Right cardiac atrium (tissue), 5 donors: ENCODE results near the gene FADS2. TPM values are rescaled to one million over a fixed set of nuclear protein-coding genes. Genes with fewer than 3 reads are reported as not detected.
A peak's percentile ranks its signal among the peaks of the same experiment; 100 is the strongest.

Experiments
- ATAC-seq, 2 donors: fragments of 200-7000 bp; cut with Tn5 transposase; one replicate each; pipeline versions ENCODE4 v1.8.0 to v1.9.1; 2020; ENCODE audit warnings: moderate library complexity in 2 of 2, mild to moderate bottlenecking in 1 of 2
- DNase-seq, 3 donors: peaks; one replicate each; pipeline ENCODE4 v3.0.0-alpha.2; 2020
- H3K27ac ChIP-seq: one replicate; pipeline ENCODE4 v1.5.1; 2013; ENCODE audit warnings: mild to moderate bottlenecking, low read length, control low read depth, moderate library complexity
- H3K27me3 ChIP-seq: one replicate; pipeline ENCODE4 v1.6.1; 2013; ENCODE audit not compliant: control insufficient read depth, insufficient read depth
- H3K4me1 ChIP-seq: one replicate; pipeline ENCODE4 v1.6.1; 2013; ENCODE audit warnings: low read length; ENCODE audit not compliant: control insufficient read depth, insufficient read depth
- H3K4me3 ChIP-seq: one replicate; pipeline ENCODE4 v1.5.1; 2013; ENCODE audit warnings: low read length, control low read depth
- H3K9me3 ChIP-seq: one replicate; pipeline ENCODE4 v1.6.1; 2013; ENCODE audit warnings: low read length; ENCODE audit not compliant: control insufficient read depth
- WGBS: extraction: QIAGEN DNeasy Blood & Tissue Kit; methylation state at CpG from one replicate; pipeline ENCODE4 v1.1.7; 2013; 5-methylcytosine and 5-hydroxymethylcytosine counted together
- intact Hi-C, 4 donors: fragments of 100-400 bp; cut with DNase I; formaldehyde crosslinking; loops; one replicate each; pipeline versions ENCODE4 v1.11.0 to v1.14.0; 2022 to 2023
- polyA plus RNA-seq: library from polyadenylated mRNA; stranded (reverse); fragments of 200-250 nt; gene quantifications from one replicate; pipeline ENCODE4 v1.2.3, GENCODE V29; 2013
- total RNA-seq, 4 donors: library from RNA; stranded (reverse); fragmentation: NEBNext Ultra II Directional; extraction: Animal tissue kit (Norgen Biotek cat#: 25700); gene quantifications; one replicate each; pipeline ENCODE4 v1.2.1, GENCODE V29; 2021
- donor health status: healthy with polysubstance abuse.
- donor health status: DM: no; HTN: yes; CAD: no.
- donor health status: DM: no; HTN: no; CAD: no.
- donor health status: DM: no; HTN: yes; CAD: no; lungs with severe emphysema.
- donor health status: DM: yes; HTN: yes; CAD: no.

Gene FADS2
- total and polyA plus RNA-seq, 5 donors: 16.4 to 38.1 (median 30.6) TPM

DNA sequence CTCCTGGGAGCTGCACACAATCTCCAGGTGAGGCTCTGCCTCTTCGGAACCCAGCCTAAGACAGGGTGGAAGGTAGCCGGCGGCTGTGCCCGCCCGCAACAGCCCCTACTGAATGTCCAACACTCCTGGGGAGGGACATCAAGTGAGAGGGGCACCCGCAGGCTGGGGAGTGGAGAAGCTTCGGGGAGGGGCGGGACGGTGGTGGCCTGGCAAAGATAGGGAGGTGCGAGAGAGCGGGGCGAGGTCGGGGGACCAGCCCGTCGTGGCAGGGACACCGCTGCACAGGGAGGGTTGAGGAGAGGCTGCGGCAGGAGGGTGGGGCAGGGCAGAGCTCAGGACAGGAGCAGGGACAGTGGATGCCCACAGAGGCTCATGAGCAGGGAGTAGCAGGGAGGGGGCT, 72.2 kb downstream of the FADS2 start:
- DNase-seq (no peak), ATAC-seq (no peak)
- Histone ChIP-seq H3K27ac (no peak overlapping the region), H3K4me1 (no peaks in the 10 kb centered on the region), H3K9me3 (no peaks in the 10 kb centered on the region), H3K27me3 (no peaks in the 10 kb centered on the region), H3K4me3 (no peak overlapping the region)
- intact Hi-C loops: loop anchor here in 1 of 4 donors (5.0 kb wide), 1 partner anchor 182 kb away; no protein-coding TSS in a partner anchor
- WGBS: 85% methylated on average over 17 of the region's 17 CpGs

GRCh38 chr11:61901397-61901796, 73.3 kb downstream of the FADS2 start:
- Histone ChIP-seq H3K9me3 (no peaks in the 10 kb centered on the region), H3K27ac (no peak overlapping the region), H3K4me3 (no peak overlapping the region), H3K27me3 (no peaks in the 10 kb centered on the region), H3K4me1 (no peaks in the 10 kb centered on the region)
- 84% methylated on average over 10 of the region's 10 CpGs for WGBS
- DNase-seq (no peak), ATAC-seq (no peak)
- intact Hi-C loops: loop anchor here in 1 of 4 donors (5.0 kb wide), 1 partner anchor 181 kb away; no protein-coding TSS in a partner anchor

DNA sequence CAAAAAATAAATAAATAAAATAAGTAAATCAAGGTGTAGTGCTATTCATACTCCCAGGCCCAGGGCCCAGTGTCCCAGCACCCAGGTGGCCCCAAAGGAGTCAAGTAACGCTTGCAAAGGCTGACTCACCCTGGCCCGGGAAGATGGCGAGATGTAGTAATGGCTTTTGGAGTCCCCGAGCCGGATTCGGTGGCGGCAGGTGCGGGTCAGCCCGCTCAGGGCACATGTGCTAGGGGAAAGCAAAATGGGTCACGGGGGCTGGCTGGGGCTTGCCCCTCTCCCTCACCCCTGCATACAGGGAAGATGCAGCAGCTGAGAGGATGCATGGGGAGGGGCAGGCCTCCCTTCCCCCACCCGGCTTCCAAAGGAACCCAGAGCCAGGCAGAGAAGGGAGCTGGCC, 74.2 kb downstream of the FADS2 start:
- intact Hi-C loops: loop anchor here in 1 of 4 donors (5.0 kb wide), 1 partner anchor 180 kb away; no protein-coding TSS in a partner anchor
- H3K4me3 ChIP-seq: no peak overlapping the region
- H3K27me3 ChIP-seq: no peaks in the 10 kb centered on the region
- no peaks in the 10 kb centered on the region for H3K9me3 ChIP-seq
- no peaks in the 10 kb centered on the region for H3K4me1 ChIP-seq
- no peak overlapping the region for H3K27ac ChIP-seq
- DNase-seq (no peak), ATAC-seq (no peak)
- 86% methylated on average over 11 of the region's 11 CpGs for WGBS

DNA sequence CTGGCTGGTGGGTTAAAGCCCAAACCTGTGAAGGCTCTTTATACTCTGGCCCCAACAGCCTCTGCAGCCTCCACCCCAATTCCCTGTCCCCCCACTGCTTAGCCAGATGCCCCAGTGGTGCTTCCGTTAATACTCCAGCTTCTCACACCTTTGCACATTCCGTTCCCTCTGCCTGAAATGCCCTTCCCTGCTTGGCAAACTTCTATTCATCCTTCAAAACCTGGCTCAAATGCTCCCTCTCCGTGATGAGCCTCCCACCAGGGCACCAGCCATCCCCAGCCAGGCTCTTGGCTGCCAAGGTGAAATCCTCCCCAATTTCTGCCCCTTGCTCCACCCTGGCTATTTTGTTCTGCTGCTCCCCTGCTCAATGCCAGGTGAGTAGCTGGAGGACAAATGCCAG, 75.7 kb downstream of the FADS2 start:
- intact Hi-C loops: loop anchor here in 1 of 4 donors (5.0 kb wide), 1 partner anchor 178 kb away; no protein-coding TSS in a partner anchor
- WGBS: 97% methylated on average over 3 of the region's 3 CpGs
- Histone ChIP-seq H3K9me3 (no peaks in the 10 kb centered on the region), H3K27ac (no peak overlapping the region), H3K27me3 (no peaks in the 10 kb centered on the region), H3K4me3 (no peak overlapping the region), H3K4me1 (no peaks in the 10 kb centered on the region)
- ATAC-seq: no peak
- no peak for DNase-seq

- peak; percentile 57 to 62 for ATAC-seq
- intact Hi-C loops: loop anchor here in 1 of 4 donors (5.0 kb wide), 1 partner anchor 178 kb away; no protein-coding TSS in a partner anchor
- H3K4me3 ChIP-seq: no peak overlapping the region
- no peak overlapping the region for H3K27ac ChIP-seq
- no peaks in the 10 kb centered on the region for H3K27me3 ChIP-seq
- H3K4me1 ChIP-seq: peaks cover 3% of the 10 kb centered on the region
- no peaks in the 10 kb centered on the region for H3K9me3 ChIP-seq
- WGBS: 57% methylated on average over 19 of the region's 19 CpGs
- peak in 2 of 3 donors; percentile 76 to 77 for DNase-seq
These were observed 76.5 kb downstream of the FADS2 start for GRCh38 chr11:61904539-61905048.

DNA sequence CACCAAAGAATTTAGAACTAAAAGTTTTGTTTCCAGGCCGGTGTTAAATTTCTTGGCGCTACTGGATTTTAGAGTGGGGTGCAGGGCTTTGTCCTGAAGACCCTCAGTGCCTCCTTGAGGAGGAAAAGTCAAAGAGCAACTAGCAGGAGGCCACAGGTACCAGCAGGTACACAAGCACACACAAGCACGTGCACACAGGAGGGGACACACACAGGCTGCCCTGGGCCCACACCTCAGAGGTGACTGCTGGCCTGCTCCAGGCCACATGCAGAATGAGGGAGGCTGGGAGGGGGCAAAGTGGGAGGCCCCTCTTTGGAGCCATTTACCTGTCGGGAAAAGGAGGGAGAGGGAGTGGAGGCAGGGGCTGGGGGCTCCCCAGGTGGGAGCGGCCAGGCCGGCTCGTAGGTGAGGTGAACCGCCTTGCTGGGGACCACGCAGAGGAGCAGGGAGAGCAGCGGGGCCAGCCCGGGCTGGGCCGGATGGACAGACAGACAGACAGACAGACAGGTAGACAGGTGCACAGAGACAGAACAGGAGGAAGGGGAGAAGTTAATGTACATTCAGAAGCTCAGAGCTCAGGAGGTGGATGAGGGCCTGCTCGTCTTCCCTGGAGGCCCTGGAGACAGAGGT, 77.1 kb downstream of the FADS2 start:
- DNase-seq (peak in 1 of 3 donors; percentile 46), ATAC-seq (no peak)
- Histone ChIP-seq H3K4me3 (no peak overlapping the region), H3K4me1 (peaks cover 3% of the 10 kb centered on the region), H3K9me3 (no peaks in the 10 kb centered on the region), H3K27ac (no peak overlapping the region), H3K27me3 (no peaks in the 10 kb centered on the region)
- 93% methylated on average over 13 of the region's 13 CpGs for WGBS
- intact Hi-C loops: no loop called here

DNA sequence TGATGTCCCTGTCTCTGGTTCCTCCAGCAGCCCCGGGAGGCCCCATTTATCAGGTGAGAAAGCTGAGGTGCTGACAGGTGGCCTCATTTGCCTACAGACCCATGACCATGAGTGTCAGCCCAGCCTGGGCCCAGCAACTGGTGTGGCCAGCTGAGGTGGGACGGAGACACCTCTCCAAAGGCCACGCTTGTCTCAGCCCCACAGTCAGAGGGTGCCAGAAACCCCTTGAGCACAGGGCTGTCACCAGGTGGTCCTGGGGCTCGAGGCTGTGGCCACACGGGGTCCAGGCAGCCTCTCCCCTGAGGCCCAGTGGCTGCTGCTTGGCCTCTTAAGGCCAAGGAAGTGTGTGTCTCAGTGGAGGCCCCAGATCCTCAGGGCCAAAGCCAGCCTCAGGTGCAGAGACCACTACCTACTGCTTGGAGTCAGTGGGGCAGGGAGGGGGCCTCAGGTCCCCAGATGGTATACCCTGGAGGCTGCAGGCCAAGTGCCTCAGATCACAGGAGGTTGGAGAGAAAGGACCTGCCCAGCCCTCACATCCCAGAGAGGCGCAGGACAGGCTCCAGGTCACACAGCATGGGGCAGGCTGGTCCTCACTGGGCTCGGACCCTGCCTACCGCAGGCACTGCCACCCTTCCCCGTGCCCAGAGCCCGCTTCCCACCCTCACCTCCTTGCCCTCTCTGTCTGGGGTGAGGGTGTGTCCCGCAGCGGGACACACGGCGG, 77.9 kb downstream of the FADS2 start:
- no peak overlapping the region for H3K27ac ChIP-seq
- H3K4me3 ChIP-seq: no peak overlapping the region
- intact Hi-C loops: no loop called here
- H3K9me3 ChIP-seq: no peaks in the 10 kb centered on the region
- DNase-seq: peak; percentile 8 to 41 (median 26)
- no peak for ATAC-seq
- H3K27me3 ChIP-seq: no peaks in the 10 kb centered on the region
- WGBS: 87% methylated on average over 14 of the region's 14 CpGs
- peaks cover 3% of the 10 kb centered on the region for H3K4me1 ChIP-seq

DNA sequence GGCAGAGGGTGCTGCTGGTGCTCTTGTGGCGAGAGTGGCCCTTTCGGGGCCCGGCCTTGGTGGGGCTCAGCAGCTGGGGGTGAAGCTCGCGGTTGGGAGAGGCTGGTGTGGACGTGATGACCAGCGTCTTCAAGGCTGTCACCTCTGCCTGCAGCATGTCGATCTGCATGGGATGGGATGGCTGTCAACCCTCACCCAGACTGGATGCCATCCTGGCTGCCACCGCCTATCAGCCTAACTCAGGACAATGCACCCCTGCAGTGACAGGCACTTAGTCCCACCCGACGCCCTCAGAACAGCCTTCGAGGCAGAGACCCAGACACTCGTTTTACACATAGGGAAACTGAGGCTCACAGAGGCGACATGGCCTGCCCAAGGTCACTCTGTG, 78.4 kb downstream of the FADS2 start:
- no peak overlapping the region for H3K27ac ChIP-seq
- intact Hi-C loops: no loop called here
- DNase-seq: peak; percentile 2 to 47 (median 37)
- no peaks in the 10 kb centered on the region for H3K9me3 ChIP-seq
- no peaks in the 10 kb centered on the region for H3K27me3 ChIP-seq
- 88% methylated on average over 14 of the region's 14 CpGs for WGBS
- no peak for ATAC-seq
- no peak overlapping the region for H3K4me3 ChIP-seq
- peaks cover 3% of the 10 kb centered on the region for H3K4me1 ChIP-seq

DNA sequence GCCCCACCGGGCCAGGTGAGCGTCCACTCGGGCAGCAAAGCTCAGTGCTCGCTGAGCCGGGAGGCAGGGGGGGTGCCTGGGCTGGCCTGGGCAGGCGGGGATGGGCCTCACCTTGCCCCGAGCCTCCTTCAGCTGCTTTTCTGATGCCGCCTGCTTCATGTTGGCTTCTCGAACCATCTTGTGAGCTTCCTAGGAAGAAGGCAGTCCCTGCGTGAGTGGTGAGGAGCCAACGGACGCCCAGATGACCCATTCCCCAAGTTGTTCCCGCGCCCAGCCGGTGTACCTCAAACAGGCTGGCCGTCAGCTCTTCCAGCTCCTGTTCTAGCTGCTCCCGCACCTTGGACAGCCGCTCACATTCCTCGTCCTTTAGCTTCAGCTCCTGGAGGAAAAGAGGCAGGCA, 79.2 kb downstream of the FADS2 start:
- Histone ChIP-seq H3K9me3 (no peaks in the 10 kb centered on the region), H3K4me1 (peaks cover 6% of the 10 kb centered on the region), H3K4me3 (no peak overlapping the region), H3K27ac (no peak overlapping the region), H3K27me3 (no peaks in the 10 kb centered on the region)
- ATAC-seq (no peak), DNase-seq (peak in 2 of 3 donors; percentile 10 to 33)
- intact Hi-C loops: no loop called here
- 95% methylated on average over 19 of the region's 19 CpGs for WGBS

GRCh38 chr11:61907871-61908729, 80.0 kb downstream of the FADS2 start:
- Histone ChIP-seq H3K9me3 (no peaks in the 10 kb centered on the region), H3K27me3 (no peaks in the 10 kb centered on the region), H3K4me3 (no peak overlapping the region), H3K27ac (no peak overlapping the region), H3K4me1 (peaks cover 6% of the 10 kb centered on the region)
- ATAC-seq (no peak), DNase-seq (peak; percentile 7 to 40 (median 37))
- intact Hi-C loops: no loop called here
- WGBS: 91% methylated on average over 21 of the region's 21 CpGs
